ENCODE measurements around the gene UBE2F.

DNA sequence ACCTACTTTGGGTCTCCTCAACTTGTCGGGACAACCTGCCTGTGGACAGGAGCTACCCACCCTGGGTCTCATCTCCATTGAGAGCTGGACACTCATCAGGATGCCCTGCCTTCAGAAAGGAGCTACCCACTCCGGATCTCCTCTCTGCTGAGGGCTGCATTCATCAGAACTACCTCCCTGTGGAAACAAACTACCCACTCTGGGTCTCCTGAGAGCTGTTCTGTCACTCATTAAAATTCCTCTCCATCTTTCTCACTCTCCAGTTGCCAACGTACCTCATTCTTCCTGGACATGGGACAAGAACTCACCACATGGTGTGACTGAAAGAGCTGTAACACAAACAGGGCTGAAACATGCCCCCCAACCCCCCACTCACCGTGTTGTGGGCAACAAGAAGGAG is 22.5 kb upstream of the UBE2F start:
- TF ChIP-seq, protein P1, sequence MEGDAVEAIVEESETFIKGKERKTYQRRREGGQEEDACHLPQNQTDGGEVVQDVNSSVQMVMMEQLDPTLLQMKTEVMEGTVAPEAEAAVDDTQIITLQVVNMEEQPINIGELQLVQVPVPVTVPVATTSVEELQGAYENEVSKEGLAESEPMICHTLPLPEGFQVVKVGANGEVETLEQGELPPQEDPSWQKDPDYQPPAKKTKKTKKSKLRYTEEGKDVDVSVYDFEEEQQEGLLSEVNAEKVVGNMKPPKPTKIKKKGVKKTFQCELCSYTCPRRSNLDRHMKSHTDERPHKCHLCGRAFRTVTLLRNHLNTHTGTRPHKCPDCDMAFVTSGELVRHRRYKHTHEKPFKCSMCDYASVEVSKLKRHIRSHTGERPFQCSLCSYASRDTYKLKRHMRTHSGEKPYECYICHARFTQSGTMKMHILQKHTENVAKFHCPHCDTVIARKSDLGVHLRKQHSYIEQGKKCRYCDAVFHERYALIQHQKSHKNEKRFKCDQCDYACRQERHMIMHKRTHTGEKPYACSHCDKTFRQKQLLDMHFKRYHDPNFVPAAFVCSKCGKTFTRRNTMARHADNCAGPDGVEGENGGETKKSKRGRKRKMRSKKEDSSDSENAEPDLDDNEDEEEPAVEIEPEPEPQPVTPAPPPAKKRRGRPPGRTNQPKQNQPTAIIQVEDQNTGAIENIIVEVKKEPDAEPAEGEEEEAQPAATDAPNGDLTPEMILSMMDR (IDR thresholded peaks at IDR 0.05): no peak
- no peak for TF ChIP-seq SIN3A (IDR thresholded peaks at IDR 0.05; ENCODE audit: borderline replicate concordance, insufficient read depth, low read depth, low read length)
